Measurements from ENCODE around the gene TCEA2.

TCEA2 gene

GRCh38 chr20:64092258-64093012, 29.4 kb downstream of the TCEA2 start:
- Histone ChIP-seq H3K27ac (ENCODE audit: low read depth, low read length) (no peak overlapping the region), H3K36me3 (ENCODE audit: control insufficient read depth, insufficient read depth, low read length) (no peaks in the 10 kb centered on the region), H3K27me3 (ENCODE audit: control insufficient read depth, insufficient read depth, low read length) (no peaks in the 10 kb centered on the region), H3K4me1 (ENCODE audit: control insufficient read depth, insufficient read depth, low read length) (no peaks in the 10 kb centered on the region), H3K4me3 (ENCODE audit: low read length) (no peak overlapping the region), H3K9ac (ENCODE audit: low read length) (no peak overlapping the region)

GRCh38 chr20:64093013-64093503, 30.1 kb downstream of the TCEA2 start:
- Histone ChIP-seq H3K27ac (ENCODE audit: low read depth, low read length) (no peak overlapping the region), H3K4me1 (ENCODE audit: control insufficient read depth, insufficient read depth, low read length) (no peaks in the 10 kb centered on the region), H3K4me3 (ENCODE audit: low read length) (no peak overlapping the region), H3K9ac (ENCODE audit: low read length) (no peak overlapping the region), H3K36me3 (ENCODE audit: control insufficient read depth, insufficient read depth, low read length) (no peaks in the 10 kb centered on the region), H3K27me3 (ENCODE audit: control insufficient read depth, insufficient read depth, low read length) (no peaks in the 10 kb centered on the region)

GRCh38 chr20:64095455-64095854, 32.5 kb downstream of the TCEA2 start:
- H3K36me3 ChIP-seq (ENCODE audit: control insufficient read depth, insufficient read depth, low read length), result no peaks in the 10 kb centered on the region
- no peak overlapping the region for H3K9ac ChIP-seq (ENCODE audit: low read length)
- H3K27me3 ChIP-seq (ENCODE audit: control insufficient read depth, insufficient read depth, low read length), result peaks cover 6% of the 10 kb centered on the region
- H3K4me3 ChIP-seq (ENCODE audit: low read length), result no peak overlapping the region
- H3K4me1 ChIP-seq (ENCODE audit: control insufficient read depth, insufficient read depth, low read length), result no peaks in the 10 kb centered on the region
- no peak overlapping the region for H3K27ac ChIP-seq (ENCODE audit: low read depth, low read length)

GRCh38 chr20:64095927-64096326, 32.9 kb downstream of the TCEA2 start:
- Histone ChIP-seq H3K36me3 (ENCODE audit: control insufficient read depth, insufficient read depth, low read length) (no peaks in the 10 kb centered on the region), H3K4me3 (ENCODE audit: low read length) (no peak overlapping the region), H3K9ac (ENCODE audit: low read length) (no peak overlapping the region), H3K4me1 (ENCODE audit: control insufficient read depth, insufficient read depth, low read length) (no peaks in the 10 kb centered on the region), H3K27ac (ENCODE audit: low read depth, low read length) (no peak overlapping the region), H3K27me3 (ENCODE audit: control insufficient read depth, insufficient read depth, low read length) (peaks cover 11% of the 10 kb centered on the region)

GRCh38 chr20:64096535-64096934, 33.5 kb downstream of the TCEA2 start:
- Histone ChIP-seq H3K4me1 (ENCODE audit: control insufficient read depth, insufficient read depth, low read length) (no peaks in the 10 kb centered on the region), H3K27ac (ENCODE audit: low read depth, low read length) (no peak overlapping the region), H3K9ac (ENCODE audit: low read length) (no peak overlapping the region), H3K36me3 (ENCODE audit: control insufficient read depth, insufficient read depth, low read length) (no peaks in the 10 kb centered on the region), H3K27me3 (ENCODE audit: control insufficient read depth, insufficient read depth, low read length) (peaks cover 17% of the 10 kb centered on the region), H3K4me3 (ENCODE audit: low read length) (no peak overlapping the region)

GRCh38 chr20:64098471-64099013, 35.5 kb downstream of the TCEA2 start:
- Histone ChIP-seq H3K27ac (ENCODE audit: low read depth, low read length) (no peak overlapping the region), H3K9ac (ENCODE audit: low read length) (no peak overlapping the region), H3K36me3 (ENCODE audit: control insufficient read depth, insufficient read depth, low read length) (no peaks in the 10 kb centered on the region), H3K4me3 (ENCODE audit: low read length) (no peak overlapping the region), H3K27me3 (ENCODE audit: control insufficient read depth, insufficient read depth, low read length) (peaks cover 23% of the 10 kb centered on the region), H3K4me1 (ENCODE audit: control insufficient read depth, insufficient read depth, low read length) (no peaks in the 10 kb centered on the region)

GRCh38 chr20:64099086-64099786, 36.2 kb downstream of the TCEA2 start:
- Histone ChIP-seq H3K4me1 (ENCODE audit: control insufficient read depth, insufficient read depth, low read length) (no peaks in the 10 kb centered on the region), H3K36me3 (ENCODE audit: control insufficient read depth, insufficient read depth, low read length) (no peaks in the 10 kb centered on the region), H3K27me3 (ENCODE audit: control insufficient read depth, insufficient read depth, low read length) (peaks cover 23% of the 10 kb centered on the region), H3K4me3 (ENCODE audit: low read length) (no peak overlapping the region), H3K9ac (ENCODE audit: low read length) (no peak overlapping the region), H3K27ac (ENCODE audit: low read depth, low read length) (no peak overlapping the region)

GRCh38 chr20:64099880-64100565, 37.0 kb downstream of the TCEA2 start:
- no peaks in the 10 kb centered on the region for H3K4me1 ChIP-seq (ENCODE audit: control insufficient read depth, insufficient read depth, low read length)
- H3K27ac ChIP-seq (ENCODE audit: low read depth, low read length), result no peak overlapping the region
- no peaks in the 10 kb centered on the region for H3K36me3 ChIP-seq (ENCODE audit: control insufficient read depth, insufficient read depth, low read length)
- H3K27me3 ChIP-seq (ENCODE audit: control insufficient read depth, insufficient read depth, low read length), result peaks cover 23% of the 10 kb centered on the region
- no peak overlapping the region for H3K9ac ChIP-seq (ENCODE audit: low read length)
- no peak overlapping the region for H3K4me3 ChIP-seq (ENCODE audit: low read length)

GRCh38 chr20:64100566-64100888, 37.5 kb downstream of the TCEA2 start:
- H3K27me3 ChIP-seq (ENCODE audit: control insufficient read depth, insufficient read depth, low read length), result peaks cover 23% of the 10 kb centered on the region
- no peak overlapping the region for H3K27ac ChIP-seq (ENCODE audit: low read depth, low read length)
- H3K4me3 ChIP-seq (ENCODE audit: low read length), result no peak overlapping the region

GRCh38 chr20:64100946-64101688, 38.1 kb downstream of the TCEA2 start:
- Histone ChIP-seq H3K4me1 (ENCODE audit: control insufficient read depth, insufficient read depth, low read length) (no peaks in the 10 kb centered on the region), H3K9ac (ENCODE audit: low read length) (no peak overlapping the region), H3K36me3 (ENCODE audit: control insufficient read depth, insufficient read depth, low read length) (no peaks in the 10 kb centered on the region), H3K27me3 (ENCODE audit: control insufficient read depth, insufficient read depth, low read length) (peaks cover 23% of the 10 kb centered on the region), H3K4me3 (ENCODE audit: low read length) (no peak overlapping the region), H3K27ac (ENCODE audit: low read depth, low read length) (no peak overlapping the region)

More at GRCh38 chr20:64100566-64100888, 37.5 kb downstream of the TCEA2 start:
- H3K36me3 ChIP-seq (ENCODE audit: control insufficient read depth, insufficient read depth, low read length), result no peaks in the 10 kb centered on the region
- H3K9ac ChIP-seq (ENCODE audit: low read length), result no peak overlapping the region
- no peaks in the 10 kb centered on the region for H3K4me1 ChIP-seq (ENCODE audit: control insufficient read depth, insufficient read depth, low read length)

GRCh38 chr20:64101731-64102621, 39.0 kb downstream of the TCEA2 start:
- Histone ChIP-seq H3K27ac (ENCODE audit: low read depth, low read length) (no peak overlapping the region), H3K27me3 (ENCODE audit: control insufficient read depth, insufficient read depth, low read length) (peaks cover 23% of the 10 kb centered on the region), H3K4me1 (ENCODE audit: control insufficient read depth, insufficient read depth, low read length) (no peaks in the 10 kb centered on the region), H3K4me3 (ENCODE audit: low read length) (no peak overlapping the region), H3K9ac (ENCODE audit: low read length) (no peak overlapping the region), H3K36me3 (ENCODE audit: control insufficient read depth, insufficient read depth, low read length) (no peaks in the 10 kb centered on the region)
